Measurements from ENCODE around the gene SPON1.

DNA sequence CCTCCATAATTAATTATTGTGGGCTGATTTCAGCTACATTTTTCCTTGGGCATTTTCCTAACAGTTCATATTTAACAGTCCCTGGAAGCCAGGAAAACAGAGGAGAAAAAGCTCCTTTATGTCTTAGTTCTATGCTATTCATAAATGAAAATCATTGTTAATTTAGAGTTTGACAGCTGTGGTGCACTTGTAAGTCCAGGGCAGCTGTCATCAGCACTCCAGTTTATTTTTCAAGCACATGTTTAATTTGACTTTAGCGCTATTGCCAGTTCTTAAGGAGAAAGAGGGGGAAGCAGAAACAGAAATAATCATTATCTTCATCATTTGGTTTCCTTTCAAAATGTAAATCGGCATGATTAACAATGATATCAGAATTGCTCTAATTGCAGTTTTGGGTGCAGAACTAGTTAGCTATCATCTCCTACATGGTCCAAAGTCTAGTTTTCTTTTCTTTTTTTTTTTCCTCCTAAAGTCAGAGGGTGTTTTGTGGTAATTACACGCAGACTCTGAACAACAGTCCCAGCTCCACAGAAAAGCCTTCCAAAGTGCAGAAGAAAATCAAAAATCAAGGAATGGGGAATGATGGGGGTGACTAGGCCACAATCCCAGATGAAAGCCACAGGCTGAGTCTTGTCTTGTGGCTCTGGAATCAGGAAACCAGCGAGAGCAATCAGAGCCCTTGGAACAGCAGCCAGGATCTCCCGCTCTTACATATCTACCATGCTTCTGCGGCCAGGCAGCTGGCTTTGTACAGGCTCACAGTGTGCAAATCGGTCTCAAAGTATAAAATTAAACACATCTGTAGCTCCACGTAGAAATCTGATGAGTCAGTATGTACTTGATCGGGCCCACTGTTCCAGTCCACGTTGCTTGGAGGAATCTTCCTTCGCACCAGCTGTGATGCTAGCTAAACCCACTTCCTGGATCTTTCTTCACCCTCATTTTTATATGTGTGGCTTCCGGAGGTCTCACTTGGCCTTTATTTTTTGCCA is 91.9 kb downstream of the SPON1 start:
- TF ChIP-seq YY1 (IDR thresholded peaks at IDR 0.05; ENCODE audit: insufficient read depth, insufficient read length) (no peak), ZNF274 (IDR thresholded peaks at IDR 0.05; ENCODE audit: low read depth, low read length) (no peak), SUZ12 (IDR thresholded peaks at IDR 0.05; ENCODE audit: extremely low read depth, insufficient read depth, insufficient read length) (no peak)

Data from NT2/D1 (cell line).